ENCODE results near the gene SLC6A3.

The SLC6A3 gene

DNA sequence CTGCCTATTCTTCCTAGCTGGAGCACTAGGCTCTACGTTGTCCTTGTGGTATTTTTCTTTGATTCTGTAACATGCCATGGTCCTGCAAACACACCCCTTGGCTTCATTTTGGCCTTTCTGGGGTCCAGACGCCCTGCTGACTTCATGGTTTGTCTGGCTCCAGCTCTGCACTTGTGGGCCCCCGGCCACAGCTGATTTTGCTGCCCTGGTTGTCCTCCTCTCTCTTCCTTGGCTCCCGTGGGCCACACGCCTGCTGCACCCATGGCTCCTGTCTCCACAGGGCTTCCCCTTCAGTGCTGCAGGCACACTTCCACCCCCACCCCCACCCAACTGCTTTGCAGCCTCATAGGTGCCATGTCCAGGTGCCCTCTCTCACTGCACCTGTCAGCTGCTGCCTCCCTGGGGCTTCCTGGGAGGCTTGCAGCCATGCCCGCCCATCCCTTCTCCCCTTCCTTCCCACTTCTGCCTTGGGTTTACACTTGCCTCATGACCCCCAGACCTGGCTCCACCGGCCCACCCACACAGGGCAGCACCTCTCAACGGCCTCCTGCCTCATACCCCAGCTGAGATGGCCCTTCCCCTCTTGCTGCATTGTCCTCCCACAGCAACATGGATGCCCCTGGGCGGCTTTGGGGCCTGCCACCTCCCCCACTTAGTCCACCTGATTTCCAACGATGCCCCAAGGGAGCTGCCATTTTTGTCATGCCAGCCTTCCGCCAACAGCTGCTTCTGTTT lies 25.6 kb downstream of the SLC6A3 start:
- DNase-seq = no peak

DNA sequence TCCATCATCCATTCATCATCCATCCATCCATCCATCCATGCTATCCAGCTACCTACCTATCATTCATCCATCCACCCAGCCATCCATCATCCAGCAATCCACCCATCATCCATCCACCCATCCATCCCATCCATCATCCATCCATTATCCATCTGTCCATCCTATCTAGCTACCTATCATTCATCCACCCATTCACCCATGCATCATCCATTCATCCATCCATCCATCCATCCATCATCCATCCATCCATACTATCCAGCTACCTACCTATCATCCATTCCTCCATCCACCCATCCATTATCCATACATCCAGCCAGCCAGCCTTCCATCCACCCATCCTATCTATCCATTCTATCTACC lies 26.3 kb downstream of the SLC6A3 start:
- DNase-seq = no peak

DNA sequence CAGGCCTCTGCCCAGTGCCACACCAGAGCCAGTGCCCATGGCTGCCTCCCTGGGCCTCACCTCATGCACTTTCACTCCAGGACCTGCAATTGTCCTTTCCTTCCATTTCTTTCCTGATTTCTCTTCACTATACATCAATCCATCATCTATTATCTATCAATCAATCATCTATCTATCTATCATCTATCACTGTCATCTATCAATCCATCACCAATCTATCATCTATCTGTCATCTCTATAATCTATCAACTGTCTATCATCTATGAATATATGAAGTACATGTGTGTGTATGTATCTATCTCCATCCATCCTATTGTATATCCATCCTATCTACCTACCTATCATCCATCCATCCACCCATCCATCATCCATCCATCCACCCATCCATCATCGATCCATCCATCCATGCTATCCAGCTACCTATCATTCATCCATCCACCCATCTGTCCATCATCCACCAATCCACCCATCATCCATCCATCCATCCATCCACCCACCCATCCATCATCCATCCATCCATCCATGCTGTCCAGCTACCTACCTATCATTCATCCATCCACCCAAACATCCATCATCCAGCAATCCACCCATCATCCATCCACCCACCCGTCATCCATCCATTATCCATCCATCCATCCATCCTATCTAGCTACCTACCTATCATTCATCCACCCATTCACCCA lies 26.9 kb downstream of the SLC6A3 start:
- DNase-seq = no peak

DNA sequence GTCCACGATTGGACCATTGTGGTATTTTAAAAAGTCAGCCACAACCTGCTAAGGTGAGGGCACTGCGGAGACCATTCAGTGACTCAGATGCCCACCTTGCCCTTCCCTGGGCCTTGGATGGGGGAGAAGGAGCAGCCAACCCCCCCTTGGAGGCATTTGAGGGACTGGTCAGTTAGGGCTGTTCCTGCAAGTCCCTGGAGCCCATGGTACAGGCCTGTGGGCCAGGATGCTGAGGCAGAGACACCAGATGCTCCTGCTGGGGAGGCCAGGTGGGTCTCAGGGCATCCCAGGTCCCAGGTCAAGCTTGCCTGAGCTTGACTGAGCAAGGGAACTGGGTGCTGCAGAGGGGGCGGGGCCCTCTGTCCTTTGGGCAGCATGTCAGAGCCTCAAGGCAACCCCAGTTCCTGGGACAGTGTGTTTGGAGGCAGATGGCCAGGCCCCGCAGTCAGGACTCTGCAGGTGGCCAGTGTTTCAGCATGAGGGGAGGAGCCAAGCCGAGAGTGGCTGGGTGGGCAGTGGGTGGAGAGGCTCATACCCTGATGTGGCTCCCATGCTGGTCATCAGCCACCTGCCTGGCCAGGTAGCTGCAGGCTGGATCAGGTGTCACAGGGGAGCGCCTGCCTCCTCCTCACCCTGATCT lies 27.5 kb downstream of the SLC6A3 start:
- DNase-seq = no peak

DNA sequence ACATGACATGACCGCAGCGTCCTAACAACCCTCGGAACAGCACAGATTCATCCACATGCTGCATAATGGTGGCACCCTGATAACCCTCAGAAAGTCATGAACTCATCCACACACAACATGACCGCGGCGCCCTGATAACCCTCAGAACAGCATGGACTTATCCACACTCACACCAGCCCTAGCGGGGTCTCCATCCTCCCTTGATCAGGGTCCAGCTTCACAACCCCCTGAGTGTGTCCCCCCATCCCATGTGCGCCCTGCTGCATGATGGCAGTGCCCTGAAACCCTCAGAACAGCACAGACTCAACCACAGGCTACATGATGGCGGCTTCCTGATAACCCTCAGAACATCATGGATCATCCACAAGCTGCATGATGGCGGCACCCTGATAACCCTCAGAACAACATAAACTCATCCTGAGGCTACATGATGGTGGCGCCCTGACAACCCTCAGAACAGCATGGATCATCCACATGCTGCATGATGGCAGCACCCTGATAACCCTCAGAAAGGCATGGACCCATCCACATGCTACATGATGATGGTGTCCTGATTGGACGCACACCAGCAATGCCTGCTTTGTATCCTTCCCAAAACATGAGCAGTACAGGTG lies 28.3 kb downstream of the SLC6A3 start:
- DNase-seq = no peak

DNA sequence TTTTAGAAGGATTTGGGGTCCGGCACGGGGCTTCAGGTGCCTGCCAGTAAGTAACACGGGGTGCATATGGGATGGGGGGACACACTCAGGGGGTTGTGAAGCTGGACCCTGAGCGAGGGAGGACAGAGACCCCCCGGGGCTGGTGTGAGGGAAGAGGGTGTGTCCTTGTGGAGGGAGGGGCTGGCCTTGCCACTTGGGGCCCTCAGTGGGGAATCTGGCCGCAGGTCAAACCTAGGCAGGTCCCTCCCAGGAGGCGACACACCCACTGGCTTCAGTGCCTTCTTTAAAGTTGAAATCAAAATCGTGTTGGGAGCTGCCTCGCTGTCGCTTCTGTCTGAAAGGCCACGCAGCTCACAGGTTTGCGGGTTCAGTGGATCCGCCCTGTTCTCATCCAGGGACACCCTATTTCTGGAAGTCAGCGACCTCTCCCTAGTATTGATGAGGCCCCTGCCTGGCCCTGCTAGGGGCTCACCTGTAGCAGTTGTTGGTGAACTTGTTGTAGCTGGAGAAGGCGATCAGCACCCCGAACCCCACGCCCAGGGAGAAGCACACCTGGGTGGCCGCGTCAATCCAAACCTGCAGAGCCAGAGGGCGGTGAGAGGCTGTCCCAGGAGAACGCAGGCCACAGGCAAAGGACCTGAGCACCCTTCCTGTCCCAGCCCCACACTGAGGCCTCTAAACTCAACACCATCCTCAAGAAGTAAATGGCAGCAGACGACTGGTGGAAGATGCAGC lies 29.4 kb downstream of the SLC6A3 start:
- DNase-seq = no peak

DNA sequence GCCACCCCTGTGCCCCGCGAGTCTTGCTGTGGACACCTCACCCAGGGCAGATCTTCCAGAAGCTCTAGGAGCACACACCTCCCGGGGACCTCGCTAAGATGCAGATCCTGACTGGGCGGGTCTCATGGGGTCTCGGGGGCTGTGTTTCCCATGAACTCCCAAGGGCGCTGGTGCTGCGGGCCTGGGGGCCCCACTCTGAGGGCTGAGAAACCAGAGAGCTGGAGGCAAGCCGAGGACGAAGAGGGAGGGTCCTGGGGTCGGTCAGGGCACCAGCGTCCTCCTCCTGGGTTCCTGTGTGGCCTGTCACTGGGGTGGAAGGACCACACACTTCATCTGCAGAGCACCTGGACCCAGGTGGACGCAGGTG lies 30.2 kb downstream of the SLC6A3 start:
- DNase-seq = no peak

DNA sequence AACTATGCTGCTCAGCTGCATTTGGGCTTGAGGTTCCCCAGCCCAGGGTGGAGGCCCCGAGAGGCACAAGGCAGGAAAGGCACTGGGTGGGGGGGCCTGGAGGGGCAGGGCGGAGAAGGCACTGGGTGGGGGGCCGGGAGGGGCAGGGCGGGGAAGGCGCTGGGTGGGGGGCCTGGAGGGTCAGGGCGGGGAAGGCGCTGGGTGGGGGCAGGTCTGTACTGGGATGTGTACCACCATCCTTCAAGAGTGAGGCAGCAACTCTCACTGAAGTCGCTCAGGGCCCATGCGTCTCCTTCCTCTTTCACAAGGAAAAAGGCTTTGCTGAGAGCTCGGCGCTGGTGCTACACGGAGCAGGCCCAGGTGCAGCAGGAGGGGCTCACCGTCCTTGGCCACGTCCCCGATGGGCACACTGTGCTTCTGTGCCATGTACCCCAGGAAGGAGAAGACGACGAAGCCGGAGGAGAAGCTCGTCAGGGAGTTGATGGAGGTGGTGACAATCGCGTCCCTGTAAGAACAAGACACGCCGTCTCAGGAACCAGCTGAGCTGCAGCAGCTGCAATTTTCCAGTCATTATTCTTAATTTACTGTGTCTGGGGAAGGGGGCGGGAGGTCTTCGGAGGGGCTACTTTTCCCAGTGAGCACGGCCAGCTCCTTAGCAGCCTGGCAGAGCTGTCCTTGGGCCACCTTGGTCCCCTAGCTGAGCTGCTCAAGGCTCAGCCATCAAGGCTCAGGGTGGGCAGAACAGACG lies 30.8 kb downstream of the SLC6A3 start:
- no peak for DNase-seq

DNA sequence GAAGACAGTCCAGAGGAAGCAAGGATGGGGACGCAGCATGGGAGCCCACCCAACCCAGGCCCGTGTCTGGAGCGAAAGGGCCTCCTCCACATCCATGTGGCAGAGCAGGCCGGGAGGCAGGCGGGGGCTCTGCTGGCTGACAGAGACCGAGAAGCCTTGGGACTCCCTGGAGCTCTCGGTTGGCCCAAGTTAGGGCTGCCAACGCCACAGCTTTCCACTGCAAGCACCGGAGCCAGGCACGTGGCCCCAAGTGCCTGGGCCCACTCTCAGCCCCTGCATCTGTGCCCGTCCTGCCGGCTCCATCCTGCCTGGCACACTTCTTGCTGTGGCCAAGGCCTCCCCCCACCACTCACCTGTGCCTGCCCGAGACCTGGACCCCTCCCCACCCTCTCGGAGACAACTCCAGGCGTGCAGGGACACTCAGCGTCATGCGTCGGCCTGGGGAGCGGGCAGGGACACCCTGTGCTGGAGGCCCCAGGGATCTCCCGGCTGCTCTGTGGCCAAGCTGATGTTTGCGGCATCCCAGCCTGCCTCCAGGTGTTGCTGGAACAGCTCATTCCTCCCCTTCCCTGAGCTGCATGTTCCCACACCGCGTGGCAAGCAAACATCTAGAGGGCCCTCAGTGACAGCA lies 31.5 kb downstream of the SLC6A3 start:
- no peak for DNase-seq

DNA sequence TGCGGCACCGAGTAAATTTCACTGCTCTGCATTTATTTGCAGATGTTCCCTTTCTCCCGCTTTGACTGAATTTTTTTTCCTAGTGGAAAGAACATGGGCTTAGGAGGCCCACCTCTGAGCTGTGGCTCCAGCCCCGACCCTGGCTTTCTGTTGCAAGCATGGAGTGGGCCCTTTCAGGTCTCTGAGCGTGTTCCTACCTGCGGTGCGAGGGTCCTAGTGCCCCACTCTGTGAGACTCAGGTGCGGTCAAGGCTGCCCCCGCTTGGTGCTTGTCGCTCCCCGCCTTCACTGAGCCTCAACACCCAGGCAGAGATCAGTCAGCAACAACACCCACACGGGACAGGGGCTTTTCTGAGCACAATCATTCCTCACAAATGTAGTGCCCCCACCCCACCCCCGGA lies 32.0 kb downstream of the SLC6A3 start:
- DNase-seq = no peak

DNA sequence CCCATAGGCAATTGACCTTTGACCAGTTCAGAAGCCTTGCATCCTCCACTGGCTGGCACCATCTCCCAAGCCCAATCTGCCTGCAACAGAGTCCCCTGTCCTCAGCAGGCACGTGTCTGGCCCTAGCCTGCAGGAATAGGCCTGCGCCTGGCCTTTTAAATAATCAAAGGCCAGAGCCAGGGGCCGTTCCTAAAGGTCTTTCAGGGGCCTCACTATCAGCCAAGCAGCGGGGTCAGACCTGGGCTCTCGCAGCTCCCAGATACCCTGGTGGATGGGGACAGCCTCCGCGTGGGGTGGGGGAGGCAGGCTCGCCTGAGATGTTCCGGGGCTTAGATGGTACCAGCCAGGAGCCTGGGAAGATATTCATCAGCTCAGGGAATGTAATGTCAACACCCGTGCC lies 32.6 kb downstream of the SLC6A3 start:
- no peak for DNase-seq

DNA sequence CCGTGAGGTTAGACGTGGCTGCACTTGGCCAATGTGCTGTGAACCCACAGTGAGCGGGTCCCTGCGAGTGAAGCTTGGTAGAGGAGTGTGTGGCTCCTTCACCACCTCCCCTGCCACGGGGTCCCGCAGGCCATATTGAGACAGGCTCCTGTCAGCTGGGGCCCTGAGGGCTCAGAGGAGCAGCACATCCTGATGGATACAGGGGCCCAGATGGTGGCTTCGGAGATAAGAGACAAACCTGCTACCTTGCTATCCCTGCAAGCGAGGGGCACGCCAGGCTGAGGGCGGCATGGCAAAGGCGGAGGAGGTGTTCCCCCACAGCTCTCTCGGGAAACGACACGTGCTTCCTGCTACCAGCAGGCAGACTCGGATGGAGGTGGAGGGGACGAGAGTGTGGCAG lies 33.1 kb downstream of the SLC6A3 start:
- no peak for DNase-seq

DNA sequence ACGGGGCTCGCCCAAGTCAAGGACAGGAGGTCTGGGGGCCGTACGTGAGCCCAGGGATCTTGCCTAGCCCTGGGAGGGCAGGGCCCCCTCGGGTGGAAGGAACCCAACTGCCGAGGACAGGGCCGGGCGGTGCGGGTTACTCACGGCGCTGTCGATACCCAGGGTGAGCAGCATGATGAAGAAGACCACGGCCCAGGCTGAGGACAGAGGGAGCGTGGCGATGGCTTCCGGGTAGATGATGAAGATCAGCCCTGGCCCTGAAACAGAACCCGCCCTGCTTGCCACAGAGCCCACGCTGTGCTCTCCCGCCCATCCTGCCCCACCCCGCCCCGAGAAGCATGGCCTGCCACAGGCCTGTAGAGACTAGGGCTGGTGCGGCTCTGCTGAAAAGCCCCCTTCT lies 34.1 kb downstream of the SLC6A3 start:
- no peak for DNase-seq

DNA sequence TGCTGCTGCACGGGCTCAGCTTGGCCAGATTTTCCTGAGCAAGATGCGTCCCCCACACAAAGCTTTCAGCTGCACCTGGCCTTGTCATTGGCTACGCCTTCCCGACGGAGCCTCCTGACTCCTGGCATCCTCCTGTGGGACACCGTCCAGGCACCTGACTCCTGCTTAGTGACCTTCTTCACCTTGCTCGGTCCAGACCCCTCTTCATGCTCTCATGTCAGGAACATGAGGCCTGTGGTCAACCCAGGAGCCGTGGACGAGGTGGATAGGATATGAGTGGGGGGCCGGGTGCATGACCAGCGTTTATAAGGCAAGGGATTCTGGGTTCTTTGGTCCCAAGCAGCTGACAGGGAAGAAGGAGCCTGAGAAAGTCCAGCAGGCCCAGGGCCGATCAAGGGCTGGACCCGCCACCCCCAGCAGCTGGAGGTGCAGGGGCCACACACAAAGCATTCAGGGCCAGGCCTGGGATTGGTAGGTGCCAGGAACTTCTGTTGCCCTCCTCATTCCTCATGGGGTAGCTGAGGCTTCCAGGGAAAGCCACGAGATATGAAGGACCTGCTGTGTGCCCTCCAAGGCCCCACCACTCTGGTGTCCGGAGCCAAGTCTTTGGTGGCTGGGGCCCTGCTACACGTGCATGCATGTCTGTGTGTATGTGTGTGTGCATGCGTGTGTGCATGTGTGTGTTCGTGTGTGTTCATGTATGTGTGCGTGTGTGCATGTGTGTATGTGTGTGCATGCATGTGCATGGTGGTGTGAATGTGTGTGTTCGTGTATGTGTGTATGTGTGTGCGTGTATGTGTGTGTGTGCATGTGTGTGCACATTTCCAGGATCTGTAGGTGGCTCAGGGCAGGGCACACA lies 34.9 kb downstream of the SLC6A3 start:
- no peak for DNase-seq

DNA sequence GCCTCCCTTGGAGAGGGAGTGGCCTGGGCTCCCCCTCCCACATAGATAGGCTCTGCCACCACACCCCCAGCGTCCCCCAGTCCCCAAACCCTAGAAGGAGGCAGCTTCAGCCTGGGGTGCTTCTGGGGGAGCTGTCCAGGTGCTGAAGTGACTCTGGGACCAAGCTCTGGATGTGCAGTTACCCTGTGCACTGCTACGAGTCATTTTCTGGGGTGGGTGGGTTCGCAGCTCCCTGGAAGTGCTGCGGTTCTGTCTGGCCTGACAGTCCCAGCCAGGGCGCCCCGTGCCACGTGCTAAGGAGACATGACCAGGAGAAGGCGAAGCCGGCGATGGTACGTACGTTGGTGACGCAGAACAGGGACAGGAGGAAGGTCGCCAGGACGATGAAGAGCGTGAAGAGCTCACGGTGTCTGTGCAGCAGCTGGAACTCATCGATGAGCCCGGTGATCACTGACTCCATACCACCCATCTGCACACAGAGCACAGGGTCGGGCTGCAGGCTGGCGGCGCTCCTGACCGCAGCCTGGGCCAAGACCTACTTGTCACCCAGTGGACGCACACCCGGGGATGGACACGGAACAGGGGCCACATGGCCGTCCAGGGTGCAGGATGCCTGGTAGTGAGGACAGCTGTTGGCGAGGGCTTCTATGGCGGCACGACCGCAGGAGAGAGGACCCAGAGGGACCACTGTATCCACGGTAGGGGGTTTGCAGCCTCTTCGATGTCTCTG lies 35.7 kb downstream of the SLC6A3 start:
- DNase-seq = peak; percentile 58

DNA sequence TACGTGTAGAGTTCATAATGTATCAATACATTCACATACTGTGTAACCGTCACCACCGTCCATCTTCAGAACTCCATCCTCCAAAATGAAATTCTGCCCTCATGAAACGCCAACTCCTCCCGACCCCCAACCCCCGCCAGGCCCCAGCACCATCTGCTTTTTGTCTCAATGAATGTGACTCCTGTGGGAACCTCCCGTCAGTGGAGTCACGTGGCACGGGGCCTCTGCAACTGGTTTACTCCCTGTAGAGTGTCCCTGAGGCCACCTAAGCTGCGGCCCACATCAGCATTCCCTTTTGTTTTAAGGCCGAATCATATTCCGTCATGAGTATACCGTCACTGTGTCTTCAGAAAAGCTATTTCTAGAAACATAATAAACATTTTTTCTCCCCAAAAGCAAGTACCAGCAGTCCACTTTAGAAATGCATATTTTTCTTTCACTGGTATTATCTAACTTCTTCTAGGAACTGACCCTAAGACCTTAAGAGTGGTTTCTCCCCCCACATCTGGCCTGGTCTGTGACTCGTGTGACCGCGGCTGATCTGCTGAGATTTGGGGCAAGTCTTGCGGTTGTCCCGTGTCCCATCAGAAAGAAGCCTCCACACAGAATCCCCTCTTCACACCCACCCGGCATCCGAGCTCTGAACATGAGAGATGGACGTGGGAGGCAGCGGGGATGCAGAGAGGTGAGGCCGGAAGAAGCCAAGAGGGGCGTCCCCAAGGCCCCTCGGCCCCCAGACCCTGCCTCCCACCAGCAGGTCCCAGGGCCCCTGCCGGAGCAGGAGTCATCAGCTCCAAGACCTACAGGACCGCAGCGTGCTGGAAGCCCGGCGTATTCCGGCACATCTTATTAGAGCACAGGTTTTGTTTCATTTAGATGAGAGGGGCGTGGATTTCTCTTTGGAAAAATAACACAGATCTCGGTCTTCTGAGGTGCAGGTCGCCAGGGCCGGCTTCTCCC lies 38.3 kb downstream of the SLC6A3 start:
- no peak for DNase-seq

DNA sequence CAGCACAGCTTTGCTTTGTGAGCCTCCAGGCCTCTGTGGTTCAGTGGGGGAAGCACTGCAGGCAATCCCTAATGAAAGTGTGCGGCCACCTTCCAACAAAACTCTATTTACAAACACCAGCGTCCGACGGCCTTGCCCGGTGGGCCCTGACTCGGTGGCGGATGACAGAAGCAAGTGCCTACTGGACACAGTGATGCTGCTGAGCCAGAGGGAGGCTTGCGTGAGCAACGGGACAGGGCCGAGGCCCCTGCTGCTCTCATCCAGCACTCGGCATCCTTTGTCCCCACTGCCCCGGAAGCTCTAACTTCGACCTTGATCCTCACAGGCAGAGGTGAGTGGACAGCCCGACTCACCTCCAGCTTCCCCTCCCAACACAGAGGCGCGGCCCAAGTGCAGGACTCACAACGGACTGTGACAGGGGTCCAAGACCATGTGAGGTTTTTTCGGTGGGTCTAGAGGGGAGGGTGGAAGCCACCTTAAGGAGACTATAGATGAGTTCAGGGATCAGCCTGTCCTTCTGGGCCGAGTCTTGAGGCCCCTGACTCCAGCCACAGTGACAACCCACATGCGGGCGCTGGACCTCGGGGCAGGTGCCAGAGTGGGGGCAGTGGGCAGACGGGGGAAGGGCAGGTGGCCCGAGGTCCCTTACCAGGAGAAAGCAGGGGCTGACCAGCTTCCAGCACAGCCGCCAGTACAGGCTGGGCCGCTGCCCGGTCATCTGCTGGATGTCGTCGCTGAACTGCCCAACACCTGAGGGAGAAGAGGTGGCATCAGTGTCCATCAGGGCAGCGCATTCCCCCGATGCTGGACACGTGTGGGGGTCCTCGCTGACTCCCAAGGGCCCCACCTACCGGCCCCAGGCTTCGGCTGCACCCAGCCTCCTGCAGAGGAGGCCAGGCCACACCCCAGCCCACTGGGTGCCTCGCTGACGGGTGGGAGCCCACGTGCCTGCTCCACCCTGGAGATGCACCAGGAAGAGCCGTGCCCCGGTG lies 39.4 kb downstream of the SLC6A3 start:
- DNase-seq = no peak

DNA sequence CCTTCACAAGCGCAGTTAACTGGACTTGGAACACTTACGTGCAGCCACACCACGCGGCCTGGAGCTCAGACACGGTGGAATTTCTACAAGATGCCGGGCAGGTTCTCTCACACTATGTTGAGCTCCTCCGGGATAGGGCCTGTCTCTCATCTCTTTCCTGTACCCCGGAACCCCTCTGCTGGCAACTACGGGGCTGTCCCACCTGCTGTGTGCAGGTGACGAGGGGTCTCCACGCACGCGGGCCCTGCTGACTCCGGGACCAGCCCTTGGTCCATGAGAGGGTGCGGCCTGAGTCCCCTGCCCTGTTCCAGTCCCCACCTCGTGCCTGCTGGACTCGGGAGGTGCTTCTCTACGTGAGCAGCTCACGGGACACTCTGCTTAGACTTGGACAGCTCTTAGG lies 40.1 kb downstream of the SLC6A3 start:
- no peak for DNase-seq

Data from eye (tissue), 1 donor.